Nucleus accumbens (tissue), 56 donors: Measurements from ENCODE around the gene RUNX1.

Experiments used
- DNase-seq, 56 donors: peaks; one replicate each; lab custom pipeline; 2025; lab: John Stamatoyannopoulos, UW

The RUNX1 gene

GRCh38 chr21:34822168-34822567 is 226.9 kb downstream of the RUNX1 start:
- no peak for DNase-seq

DNA sequence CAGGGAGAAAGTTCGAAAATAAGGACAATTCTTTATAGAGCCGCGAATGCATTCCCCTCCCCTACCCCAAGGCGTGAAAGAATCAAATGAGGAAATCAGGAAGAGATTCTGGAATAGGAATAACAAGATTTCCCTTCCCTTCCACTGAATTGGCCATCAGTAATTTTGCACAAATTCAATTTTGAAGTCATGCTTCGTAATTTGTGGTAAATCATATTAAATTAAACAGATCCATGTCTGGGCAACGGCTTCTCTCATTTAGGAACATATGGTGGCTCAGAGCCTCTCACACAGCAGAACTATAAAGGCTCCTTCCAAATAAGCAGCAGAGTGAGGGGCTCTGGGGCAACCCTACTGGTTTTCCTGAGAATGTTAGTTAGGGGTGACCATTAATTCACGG is 227.4 kb downstream of the RUNX1 start:
- DNase-seq: no peak

DNA sequence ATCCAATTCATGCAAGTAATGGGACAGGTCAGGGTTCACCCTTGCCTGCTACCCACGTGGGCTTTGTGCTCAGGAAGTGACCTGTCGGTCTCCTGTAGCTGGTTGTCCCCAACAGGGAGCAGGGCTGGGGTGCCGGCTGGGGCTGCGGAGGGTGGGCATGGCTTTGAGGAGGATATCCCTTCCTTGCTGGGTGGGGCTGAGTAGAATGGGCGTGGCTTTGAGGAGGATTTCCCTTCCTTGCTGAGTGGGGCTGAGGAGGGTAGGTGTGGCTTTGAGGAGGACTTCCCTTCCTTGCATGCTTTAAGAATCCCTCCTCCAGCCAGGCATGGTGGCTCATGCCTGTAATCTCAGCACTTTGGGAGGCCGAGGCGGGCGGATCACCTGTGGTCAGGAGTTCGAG is 229.1 kb downstream of the RUNX1 start:
- no peak for DNase-seq

GRCh38 chr21:34819357-34819999 is 229.6 kb downstream of the RUNX1 start:
- DNase-seq: no peak

DNA sequence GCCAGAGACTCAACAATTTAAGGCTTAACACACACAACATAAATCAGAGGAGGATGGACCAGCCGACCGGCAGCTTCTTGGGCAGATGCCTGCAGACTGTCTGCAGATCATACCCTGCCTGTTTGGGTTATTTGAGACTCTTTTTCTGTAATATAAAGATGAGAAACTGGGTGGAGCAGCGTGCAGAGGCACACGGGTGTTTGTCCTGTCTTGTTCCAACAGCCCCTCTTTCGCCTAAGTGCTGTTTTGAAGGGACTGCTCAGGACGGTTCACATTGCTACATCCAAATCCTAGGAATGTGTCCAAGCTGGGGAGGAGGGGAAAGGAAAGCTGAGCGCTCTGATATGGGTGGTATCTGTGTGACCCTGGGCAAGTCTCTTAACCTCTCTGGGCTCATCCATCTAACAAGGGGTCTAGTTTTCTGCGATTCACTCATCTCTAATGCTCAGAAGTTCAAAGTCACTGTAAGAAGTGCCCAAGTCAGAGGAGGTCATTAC is 230.4 kb downstream of the RUNX1 start:
- DNase-seq: no peak

DNA sequence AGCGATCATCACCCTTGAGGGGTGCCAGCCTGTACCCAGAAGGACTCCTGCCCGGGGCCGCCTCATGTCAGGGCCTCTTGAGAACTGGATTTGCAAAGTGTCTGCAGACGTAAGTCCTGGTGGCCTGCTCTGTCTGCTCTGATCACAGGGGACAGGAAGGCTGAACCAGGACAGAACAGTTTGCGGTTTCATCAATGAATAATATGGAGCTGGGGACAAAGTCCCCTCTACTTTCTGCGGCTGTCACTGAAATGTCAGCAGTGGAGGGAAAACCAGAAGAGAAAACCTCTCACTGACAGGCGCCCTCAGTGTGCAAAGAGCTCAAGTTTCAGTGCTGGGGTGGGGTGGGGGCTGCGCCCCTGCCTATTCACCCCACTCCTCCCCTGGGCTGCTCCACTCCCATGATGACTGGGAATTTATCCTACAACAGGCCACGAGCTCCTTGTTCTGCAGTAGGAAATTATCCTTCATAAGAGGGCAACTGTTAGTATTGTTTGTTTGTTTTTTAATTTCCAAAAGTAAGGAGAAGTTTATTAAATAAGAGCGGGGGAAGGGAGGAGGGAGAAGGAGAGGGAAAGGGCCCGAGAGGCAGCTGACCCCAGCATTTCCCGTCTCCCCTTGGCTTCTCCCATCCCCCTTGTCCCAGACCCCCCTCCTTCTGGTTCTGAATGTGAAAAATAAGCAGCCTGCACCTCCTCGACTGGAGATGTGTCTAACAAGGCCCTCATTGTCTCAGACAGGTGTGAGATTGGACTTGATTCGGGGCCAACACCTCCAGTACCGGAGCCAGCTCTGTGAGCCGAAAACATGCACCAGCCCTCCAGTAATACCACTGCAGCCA is 231.1 kb downstream of the RUNX1 start:
- DNase-seq: no peak

GRCh38 chr21:34815831-34816705 is 233.0 kb downstream of the RUNX1 start:
- DNase-seq: no peak

DNA sequence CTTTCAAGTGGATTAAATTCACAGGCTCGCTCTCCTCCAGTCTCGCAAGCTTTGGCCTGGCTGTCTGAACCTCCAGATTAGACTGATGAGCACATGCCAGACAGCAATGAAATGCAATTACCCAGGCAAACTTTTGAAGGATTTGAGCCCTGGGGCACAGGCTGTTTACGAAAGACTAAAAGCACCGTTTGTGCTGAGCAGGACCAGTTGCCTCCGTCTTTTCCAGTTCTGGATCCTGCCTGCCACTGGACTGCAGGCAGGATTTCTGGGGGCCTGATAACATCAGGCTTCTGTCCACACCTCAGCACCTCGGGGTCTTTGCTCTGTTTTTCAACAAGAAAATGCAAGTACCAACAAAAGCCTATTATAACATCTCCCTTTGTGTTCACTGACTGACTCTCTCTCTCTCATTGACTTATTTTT is 234.6 kb downstream of the RUNX1 start:
- DNase-seq: no peak

GRCh38 chr21:34813266-34813894 is 235.7 kb downstream of the RUNX1 start:
- no peak for DNase-seq

GRCh38 chr21:34812504-34813265 is 236.4 kb downstream of the RUNX1 start:
- no peak for DNase-seq

DNA sequence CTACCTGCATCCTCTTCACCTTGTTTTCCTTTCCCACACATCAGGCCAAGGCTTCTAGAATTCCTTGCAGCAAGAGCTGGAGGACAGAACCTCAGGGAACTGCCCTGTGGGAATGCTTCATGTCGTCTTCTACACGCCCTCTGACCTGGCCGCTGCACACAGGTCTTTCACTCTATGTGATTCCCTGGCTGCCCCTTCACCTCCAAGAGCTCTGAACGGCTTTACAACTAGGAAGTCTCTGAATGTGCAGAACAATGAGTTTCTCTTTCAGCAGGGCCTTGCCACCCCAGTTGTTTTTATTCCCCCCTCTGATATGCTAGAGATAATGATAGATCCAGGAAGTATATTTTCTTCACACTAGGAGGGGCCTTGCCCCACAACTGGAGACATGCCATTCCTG is 237.7 kb downstream of the RUNX1 start:
- DNase-seq: no peak

GRCh38 chr21:34810786-34811185 is 238.3 kb downstream of the RUNX1 start:
- no peak for DNase-seq

DNA sequence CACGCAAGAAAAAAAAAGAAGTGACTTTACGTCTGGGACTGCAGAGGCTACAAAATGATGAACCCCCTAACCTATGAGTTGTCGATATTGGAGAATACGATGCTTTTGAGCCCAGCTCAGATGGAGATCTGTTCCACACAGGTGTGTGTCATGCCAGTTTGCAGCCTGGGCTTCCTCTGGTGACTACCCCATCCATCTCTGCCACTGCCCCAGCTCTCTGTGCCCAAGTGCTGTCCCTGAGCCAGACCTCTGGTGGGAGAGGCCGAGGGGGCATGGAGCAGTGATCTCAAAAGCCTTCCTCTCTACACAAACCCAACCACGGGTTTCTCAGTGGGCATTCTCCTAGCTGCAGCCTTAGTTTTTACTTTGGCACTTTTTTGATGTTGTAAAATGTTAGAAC is 239.3 kb downstream of the RUNX1 start:
- DNase-seq: no peak

- DNase-seq: no peak
Measured at GRCh38 chr21:34808569-34809204, 240.4 kb downstream of the RUNX1 start.

DNA sequence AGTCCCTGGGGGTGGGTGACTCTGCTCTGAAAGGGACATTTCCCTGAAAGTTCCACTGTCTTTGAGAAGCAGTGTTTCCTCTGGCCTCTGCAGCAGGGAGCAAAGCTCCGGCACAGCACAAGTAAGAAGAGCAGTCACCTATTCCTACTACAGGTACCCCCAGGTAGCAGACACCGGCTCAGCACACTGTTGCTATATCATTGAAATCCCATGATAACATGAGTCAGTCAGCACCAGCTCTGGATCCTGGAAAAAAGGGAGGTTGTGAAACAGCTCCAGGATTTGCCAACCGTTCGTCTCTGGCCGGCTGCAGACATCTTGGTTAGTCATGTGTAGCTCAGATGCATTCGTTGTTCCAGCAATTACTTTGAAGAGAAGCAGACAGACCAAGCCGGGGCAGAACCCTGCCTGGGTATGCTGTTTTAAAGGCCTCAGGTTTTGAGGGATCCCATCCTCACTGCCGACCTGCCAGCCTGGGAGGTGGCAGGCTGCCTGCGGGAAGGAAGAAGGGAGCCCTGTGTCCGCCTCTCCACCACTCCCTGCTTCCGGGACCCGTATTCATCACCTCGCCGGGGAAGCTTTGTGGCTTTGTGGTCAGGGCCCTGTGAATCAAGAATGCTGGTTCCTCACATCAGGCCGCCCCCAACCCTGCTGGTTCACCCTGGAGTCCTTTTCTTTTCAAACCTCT is 241.1 kb downstream of the RUNX1 start:
- no peak for DNase-seq

DNA sequence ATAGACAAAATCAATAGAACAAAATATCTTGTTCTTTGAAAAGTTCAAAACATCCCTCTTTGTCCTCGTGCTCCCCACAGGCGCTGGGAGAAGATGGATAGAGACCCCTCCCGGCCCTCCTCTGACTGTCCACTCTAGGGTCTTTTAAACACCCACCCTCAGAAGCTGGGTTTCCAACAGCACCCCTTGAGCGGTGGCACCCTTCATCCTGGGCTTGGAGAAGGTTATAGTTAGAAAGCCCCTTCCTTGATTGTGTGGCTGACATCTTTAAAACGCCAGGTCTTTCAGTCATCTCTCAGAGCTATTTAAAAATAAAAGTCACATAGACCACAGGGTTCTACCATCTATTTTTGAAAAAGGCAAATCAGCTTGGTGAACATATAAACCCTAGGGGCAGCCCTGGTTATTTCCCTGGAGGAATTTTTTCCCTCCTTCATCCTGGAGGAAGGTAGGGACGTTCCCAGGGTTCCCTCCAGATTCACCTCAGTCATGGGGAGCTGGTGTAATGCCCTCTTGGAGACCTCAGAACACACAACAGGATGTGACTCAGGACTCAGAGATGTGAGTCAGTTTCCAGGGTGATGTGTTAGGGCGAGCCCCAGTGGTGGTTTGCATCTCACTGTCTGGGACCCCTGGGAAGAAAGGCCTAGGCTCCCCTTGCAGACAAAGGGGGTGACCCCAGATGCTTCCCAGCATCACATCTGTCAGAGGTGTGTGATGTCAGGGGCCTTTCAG is 241.8 kb downstream of the RUNX1 start:
- DNase-seq: no peak

DNA sequence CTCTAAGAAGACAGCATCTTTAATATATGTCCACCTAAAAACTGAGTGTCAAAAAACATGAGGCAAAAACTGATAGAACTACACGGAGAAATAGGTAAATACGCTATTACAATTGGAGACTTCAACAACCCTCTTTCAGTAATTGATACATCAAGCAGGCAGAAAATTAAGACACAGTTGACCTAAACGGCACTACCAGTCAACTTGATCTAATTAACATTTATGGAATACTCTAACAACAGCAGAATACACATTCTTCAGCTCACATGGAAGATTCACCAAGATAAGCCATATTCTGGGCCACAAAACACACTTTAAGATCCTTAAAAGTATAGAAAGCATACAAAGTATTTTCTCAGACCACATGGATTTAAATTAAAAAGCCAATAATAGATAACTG is 242.7 kb downstream of the RUNX1 start:
- no peak for DNase-seq

- DNase-seq: no peak
Measured at GRCh38 chr21:34805157-34805556, 243.9 kb downstream of the RUNX1 start.
